HS-27A (cell line): ENCODE data around the gene PCK2.

Experiments used
- DNase-seq: peaks from one replicate; pipeline ENCODE4 v3.0.0-alpha.2; 2012; ENCODE audit warnings: low read depth, missing footprints

PCK2 gene

GRCh38 chr14:24115422-24116127, 21.5 kb downstream of the PCK2 start:
- no peak for DNase-seq

DNA sequence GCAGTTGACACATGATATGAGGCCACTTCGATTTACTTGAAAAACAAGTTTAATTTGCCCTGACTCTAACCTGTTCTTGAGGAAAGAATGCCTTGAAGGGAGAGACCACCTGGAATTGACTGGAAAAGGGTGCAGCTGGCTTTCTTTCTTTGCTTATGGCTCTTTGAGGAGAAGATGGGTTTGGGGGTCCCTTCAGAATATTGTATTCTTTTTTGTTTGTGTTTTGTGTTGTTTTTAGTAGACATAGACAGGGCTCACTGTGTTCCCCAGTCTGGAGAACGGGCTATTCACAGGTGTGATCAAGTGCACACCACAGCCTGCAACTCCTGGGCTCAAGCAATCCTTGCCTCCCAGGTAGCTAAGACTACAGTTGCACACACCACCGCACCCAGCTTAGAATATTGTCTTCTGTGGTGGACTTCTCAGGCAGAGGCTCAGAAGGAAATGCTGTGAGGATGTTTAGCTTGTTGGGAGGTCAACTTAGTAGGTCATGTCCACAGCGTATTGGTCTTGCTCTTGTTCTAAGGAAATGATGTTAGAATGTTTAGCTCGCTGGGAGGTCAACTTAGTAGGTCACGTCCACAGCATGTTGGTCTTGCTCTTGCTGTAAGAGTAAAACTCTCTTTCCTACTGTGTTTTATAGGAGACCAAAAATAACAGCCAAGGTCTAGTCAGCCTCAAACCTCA, 22.2 kb downstream of the PCK2 start:
- DNase-seq = no peak

- no peak for DNase-seq
Measured at GRCh38 chr14:24117179-24117578, 23.1 kb downstream of the PCK2 start.

GRCh38 chr14:24119691-24120090, 25.6 kb downstream of the PCK2 start:
- DNase-seq = no peak

GRCh38 chr14:24121210-24121609, 27.1 kb downstream of the PCK2 start:
- DNase-seq = no peak

DNA sequence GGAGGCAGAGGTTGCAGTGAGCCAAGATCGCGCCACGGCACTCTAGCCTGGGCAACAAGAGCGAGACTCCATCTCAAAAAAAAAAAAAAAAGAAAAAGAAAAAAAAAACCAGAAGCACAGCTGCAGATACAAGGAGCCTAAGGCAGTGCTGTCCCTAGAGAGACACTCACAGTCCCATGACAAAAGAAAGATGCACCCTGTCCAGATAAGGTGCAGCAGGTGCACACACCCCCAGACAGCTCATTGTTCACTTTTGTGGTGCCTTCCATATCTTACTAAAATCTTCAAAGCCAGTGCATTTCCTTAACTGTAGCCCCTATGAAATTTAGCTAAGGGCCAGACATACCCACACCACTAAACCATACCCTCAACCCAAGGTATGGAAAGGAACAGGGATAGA, 28.3 kb downstream of the PCK2 start:
- DNase-seq = no peak

DNA sequence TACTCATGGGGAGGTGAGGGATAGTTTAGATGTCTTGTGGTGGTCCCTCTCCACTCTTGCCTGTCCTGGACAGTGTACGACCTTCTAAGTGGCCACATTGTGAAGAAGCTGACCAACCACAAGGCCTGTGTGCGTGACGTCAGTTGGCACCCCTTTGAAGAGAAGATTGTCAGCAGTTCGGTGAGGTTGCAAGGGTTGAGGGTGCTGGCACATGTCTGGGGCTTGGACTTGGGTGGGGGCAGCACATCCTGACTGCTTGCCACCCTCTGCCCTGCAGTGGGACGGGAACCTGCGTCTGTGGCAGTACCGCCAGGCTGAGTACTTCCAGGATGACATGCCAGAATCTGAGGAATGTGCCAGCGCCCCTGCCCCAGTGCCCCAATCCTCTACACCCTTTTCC, 28.8 kb downstream of the PCK2 start:
- DNase-seq = no peak

DNA sequence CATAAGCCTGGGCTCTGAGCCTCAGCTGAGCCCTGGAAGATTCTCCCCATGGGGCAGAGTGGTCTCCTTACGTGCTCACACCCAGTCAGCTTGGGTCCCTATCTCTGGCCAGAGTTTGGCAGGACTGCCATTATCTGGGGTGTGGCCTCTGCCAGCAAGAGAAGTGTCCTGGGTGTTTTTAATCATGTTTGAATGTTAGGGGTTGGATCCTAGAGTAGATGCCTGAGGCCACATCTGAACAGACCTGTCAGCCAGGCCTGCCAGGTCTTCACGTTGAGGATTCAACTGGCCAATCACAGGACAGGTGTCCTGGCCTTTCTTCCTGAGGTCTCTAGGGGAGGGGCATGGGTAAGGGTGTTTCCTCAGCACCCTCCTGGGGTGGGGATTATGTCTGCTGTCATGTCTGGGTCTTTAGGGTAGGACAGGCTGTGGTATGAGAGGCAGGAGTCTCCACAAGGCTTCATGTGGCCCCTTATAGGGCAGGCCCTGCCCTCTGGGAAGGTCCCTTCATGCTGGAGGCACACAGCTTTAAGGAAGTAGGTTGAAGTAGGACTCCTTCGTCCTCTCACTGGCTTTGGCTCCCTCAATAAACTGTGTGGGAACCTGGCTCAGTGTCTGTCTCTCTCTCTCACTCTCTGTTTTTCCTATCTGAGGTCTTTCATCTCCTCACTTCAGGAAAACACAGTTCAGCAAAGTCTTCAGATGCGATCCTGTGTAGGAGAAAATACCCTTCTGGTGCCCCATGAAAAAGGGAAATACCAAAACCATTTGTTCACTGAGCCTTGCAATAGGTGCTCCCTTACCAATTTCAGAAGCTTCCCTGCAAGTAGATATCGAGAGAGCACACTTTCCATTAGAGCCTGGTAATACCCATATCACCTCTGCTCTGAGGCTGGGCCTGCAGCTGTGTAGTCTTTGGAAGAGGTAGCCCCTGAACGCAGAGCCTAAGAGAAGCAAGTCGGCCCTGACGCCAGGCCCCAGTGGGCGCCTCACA, 29.6 kb downstream of the PCK2 start:
- DNase-seq = no peak

DNA sequence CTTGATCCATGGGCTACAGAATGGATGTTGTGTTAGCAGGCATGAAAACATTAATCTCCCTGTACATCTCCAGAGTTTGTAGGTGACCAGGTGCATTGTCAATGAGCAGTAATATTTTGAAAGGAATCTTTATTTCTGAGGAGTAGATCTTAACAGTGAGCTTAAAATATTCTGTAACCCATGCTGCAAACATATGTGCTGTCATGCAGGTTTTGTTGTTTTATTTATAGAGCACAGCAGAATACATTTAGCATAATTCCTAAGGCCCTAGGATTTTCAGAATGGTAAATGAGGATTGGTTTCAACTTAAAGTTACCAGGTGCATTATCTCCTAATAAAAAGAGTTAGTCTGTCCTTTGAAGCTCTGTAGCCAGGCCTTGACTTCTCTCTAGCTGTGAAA, 32.8 kb downstream of the PCK2 start:
- no peak for DNase-seq

DNA sequence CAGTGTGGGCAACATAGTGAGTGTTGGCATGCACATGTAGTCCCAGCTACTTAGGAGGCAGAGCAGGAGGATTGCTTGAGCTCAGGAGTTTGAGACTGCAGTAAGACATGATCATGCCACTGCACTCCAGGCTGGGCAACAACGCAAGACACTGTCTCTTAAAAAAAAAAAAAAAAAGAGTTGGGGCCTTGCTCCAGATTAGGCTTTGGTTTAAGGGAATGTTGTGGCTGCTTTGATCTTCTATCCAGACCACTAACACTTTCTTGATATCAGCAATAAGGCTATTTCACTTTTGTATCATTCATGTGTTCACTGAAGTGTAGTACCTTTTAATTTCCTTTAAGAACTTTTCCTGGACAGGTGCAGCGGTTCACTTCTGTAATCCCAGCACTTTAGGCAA, 33.6 kb downstream of the PCK2 start:
- DNase-seq = no peak

DNA sequence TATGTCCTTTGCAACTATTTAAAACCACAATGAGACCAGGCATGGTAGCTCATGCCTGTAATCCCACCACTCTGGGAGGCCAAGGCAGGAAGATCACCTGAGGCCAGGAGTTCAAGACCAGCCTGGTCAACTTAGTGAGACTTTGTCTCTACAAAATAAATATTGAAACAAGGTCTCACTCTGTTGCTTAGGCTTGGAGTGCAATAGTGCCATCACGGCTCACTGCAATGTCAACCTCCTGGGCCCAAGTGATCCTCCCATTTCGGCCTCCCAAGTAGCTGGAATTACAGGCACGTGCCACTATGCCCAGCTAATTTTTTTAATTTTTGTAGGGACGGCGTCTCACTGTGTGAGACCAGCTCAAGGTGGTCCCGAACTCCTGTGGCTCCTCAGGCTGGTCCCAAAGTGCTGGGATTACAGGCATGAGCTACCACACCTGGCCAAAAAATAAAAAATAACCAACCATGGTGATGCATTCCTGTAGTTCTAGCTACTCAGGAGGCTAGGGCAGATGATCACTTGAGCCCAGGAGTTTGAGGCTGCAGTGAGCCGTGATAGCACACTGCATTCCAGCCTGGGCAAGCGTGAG, 35.4 kb downstream of the PCK2 start:
- no peak for DNase-seq

DNA sequence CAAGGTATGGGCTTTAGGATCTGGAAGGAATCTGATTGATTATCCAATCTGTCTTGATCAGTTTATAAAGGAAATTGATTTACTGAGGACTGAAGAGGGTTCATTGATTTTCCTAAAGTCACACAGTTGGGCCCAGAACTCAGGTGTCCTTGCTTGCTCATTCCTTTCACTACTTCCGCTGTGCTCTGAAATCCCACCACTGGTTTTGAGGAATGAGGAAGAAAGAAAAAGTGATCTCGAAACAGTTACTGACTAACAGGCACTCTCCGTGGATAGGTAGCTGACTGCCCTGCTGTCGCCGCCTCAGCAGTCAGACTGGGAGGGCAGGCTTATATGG, 36.2 kb downstream of the PCK2 start, which contains the start of gene FITM1:
FITM1 (plus strand) TSS at position 280 of the 337 bp plus-strand sequence. CDS start 905 bp downstream, outside the sequence.
- no peak for DNase-seq

GRCh38 chr14:24130717-24131548, 36.8 kb downstream of the PCK2 start:
- DNase-seq = no peak

GRCh38 chr14:24131549-24131966, 37.4 kb downstream of the PCK2 start:
- no peak for DNase-seq

GRCh38 chr14:24132061-24132685, 38.1 kb downstream of the PCK2 start:
- no peak for DNase-seq

GRCh38 chr14:24132976-24133375, 38.9 kb downstream of the PCK2 start:
- no peak for DNase-seq

DNA sequence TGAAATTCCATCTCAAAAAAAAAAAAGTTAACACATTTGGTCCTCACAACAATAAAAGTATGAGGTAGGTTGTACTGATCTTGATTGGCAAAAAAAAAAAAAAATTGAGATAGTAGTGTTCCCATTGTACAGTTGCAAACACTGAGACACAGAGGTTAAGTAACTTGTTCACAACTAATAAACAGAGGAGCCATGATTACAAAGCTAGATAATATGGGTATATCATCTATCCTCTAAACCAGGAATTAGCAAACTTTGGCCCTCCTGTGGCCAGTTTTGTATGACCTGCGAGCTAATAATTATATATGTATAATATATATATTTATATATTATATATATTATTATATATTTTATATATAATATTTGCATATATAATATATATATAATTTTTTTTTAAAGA, 39.6 kb downstream of the PCK2 start:
- DNase-seq = no peak

- DNase-seq = no peak
Measured at GRCh38 chr14:24135584-24135833, 41.4 kb downstream of the PCK2 start.

- DNase-seq = peak; percentile 63
Measured at GRCh38 chr14:24135834-24136683, 41.9 kb downstream of the PCK2 start, which contains the start of gene PSME1. TSS of gene PSME1 (plus strand) at chr14:24136194. CDS start at chr14:24136263, 69 bp downstream.
